HG03139 (cell line): Measurements from ENCODE around the gene CNPY1.

Source experiments
- ATAC-seq: cut with Tn5 transposase; IDR thresholded peaks from one replicate; pipeline ENCODE4 v1.9.1; 2021; ENCODE audit not compliant: unreplicated experiment

The CNPY1 gene

GRCh38 chr7:155560196-155560885, 14.0 kb upstream of the CNPY1 start:
- no peak for ATAC-seq

- no peak for ATAC-seq
Measured at GRCh38 chr7:155559519-155560108, 13.3 kb upstream of the CNPY1 start.

- ATAC-seq: no peak
Measured at GRCh38 chr7:155558961-155559360, 12.6 kb upstream of the CNPY1 start.

GRCh38 chr7:155558351-155558750, 12.0 kb upstream of the CNPY1 start:
- no peak for ATAC-seq

GRCh38 chr7:155557778-155558177, 11.4 kb upstream of the CNPY1 start:
- no peak for ATAC-seq

GRCh38 chr7:155556763-155557162, 10.4 kb upstream of the CNPY1 start:
- ATAC-seq: no peak

GRCh38 chr7:155555116-155555695, 8.8 kb upstream of the CNPY1 start:
- no peak for ATAC-seq

GRCh38 chr7:155553871-155554270, 7.5 kb upstream of the CNPY1 start:
- ATAC-seq: no peak

GRCh38 chr7:155551785-155552611, 5.6 kb upstream of the CNPY1 start:
- ATAC-seq: no peak

GRCh38 chr7:155550916-155551315, 4.6 kb upstream of the CNPY1 start:
- no peak for ATAC-seq

- no peak for ATAC-seq
Measured at GRCh38 chr7:155549226-155549625, 2.9 kb upstream of the CNPY1 start.

GRCh38 chr7:155547161-155547791, 917 bp upstream of the CNPY1 start:
- ATAC-seq: no peak

GRCh38 chr7:155545348-155545747, 1.0 kb downstream of the CNPY1 start:
- ATAC-seq: no peak

GRCh38 chr7:155544485-155544884, 1.9 kb downstream of the CNPY1 start:
- ATAC-seq: no peak

- no peak for ATAC-seq
Measured at GRCh38 chr7:155543926-155544325, 2.4 kb downstream of the CNPY1 start.

- no peak for ATAC-seq
Measured at GRCh38 chr7:155543011-155543876, 3.1 kb downstream of the CNPY1 start.

GRCh38 chr7:155541986-155542675, 4.2 kb downstream of the CNPY1 start:
- no peak for ATAC-seq

GRCh38 chr7:155540553-155540952, 5.8 kb downstream of the CNPY1 start:
- ATAC-seq: no peak

GRCh38 chr7:155538293-155538692, 8.1 kb downstream of the CNPY1 start:
- ATAC-seq: no peak

GRCh38 chr7:155536451-155536850, 9.9 kb downstream of the CNPY1 start:
- ATAC-seq: no peak
